Coronary artery (tissue), 2 donors: ENCODE results near the gene CCDC93.
A peak's percentile ranks its signal among the peaks of the same experiment; 100 is the strongest.

Source experiments
- DNase-seq: peaks from one replicate; pipeline ENCODE4 v3.0.0-alpha.2; 2017; ENCODE audit warnings: low spot score
- H3K27ac ChIP-seq, 2 donors: fragments of 200-600 bp; sonication (generic); one replicate each; pipeline ENCODE4 v1.5.1; 2016 to 2019
- H3K4me3 ChIP-seq: fragments of 200-600 bp; sonication (generic); 2 replicates; pipeline ENCODE4 v1.5.1; 2016; ENCODE audit warnings: mild to moderate bottlenecking, moderate library complexity
- CTCF ChIP-seq: fragments of 200-600 bp; sonication (generic); IDR thresholded peaks from one replicate; pipeline ENCODE4 v1.5.1; 2019; ENCODE audit warnings: antibody characterized with exemption

CCDC93 gene

GRCh38 chr2:117982376-117983033 lies 31.4 kb downstream of the CCDC93 start:
- DNase-seq, result no peak
- TF ChIP-seq CTCF, result no peak
- no peak overlapping the region for H3K4me3 ChIP-seq
- H3K27ac ChIP-seq, result no peak overlapping the region

- DNase-seq, result no peak
- no peak overlapping the region for H3K27ac ChIP-seq
- no peak for TF ChIP-seq CTCF
- no peak overlapping the region for H3K4me3 ChIP-seq
Observed at GRCh38 chr2:117981810-117982209, 32.1 kb downstream of the CCDC93 start.

GRCh38 chr2:117980783-117981676 lies 32.8 kb downstream of the CCDC93 start:
- DNase-seq, result no peak
- Histone ChIP-seq H3K4me3 (no peak overlapping the region), H3K27ac (peak overlapping the region; percentile 0 to 14)
- TF ChIP-seq CTCF, result no peak

- no peak for DNase-seq
- no peak for TF ChIP-seq CTCF
- no peak overlapping the region for H3K4me3 ChIP-seq
- H3K27ac ChIP-seq, result no peak overlapping the region
Observed at GRCh38 chr2:117979911-117980701, 33.8 kb downstream of the CCDC93 start.

- H3K27ac ChIP-seq, result no peak overlapping the region
- no peak overlapping the region for H3K4me3 ChIP-seq
- no peak for DNase-seq
- TF ChIP-seq CTCF, result no peak
Observed at GRCh38 chr2:117977696-117978095, 36.2 kb downstream of the CCDC93 start.

GRCh38 chr2:117976581-117976980 lies 37.3 kb downstream of the CCDC93 start:
- Histone ChIP-seq H3K4me3 (no peak overlapping the region), H3K27ac (no peak overlapping the region)
- no peak for TF ChIP-seq CTCF
- DNase-seq, result no peak
